HEK293 (cell line): Measurements from ENCODE around the gene KCNJ6.

Experiments used
- CTCF ChIA-PET: fragments of 350-600 bp; formaldehyde crosslinking; extraction: SDS; loops from one replicate; lab custom pipeline; 2021; ENCODE audit warnings: antibody characterized with exemption; lab: Yijun Ruan, JAX
- POLR2A ChIA-PET: fragments of 300-600 bp; formaldehyde crosslinking; extraction: SDS; loops from one replicate; lab custom pipeline; 2020; ENCODE audit warnings: antibody characterized with exemption, inconsistent platforms; lab: Yijun Ruan, JAX
- H3K27ac ChIP-seq: fragments of 200-500 bp; sonication (Bioruptor generic); 2 replicates; pipeline ENCODE4 v1.5.1; 2014; ENCODE audit warnings: low read depth, low read length, control low read depth, inconsistent platforms; ENCODE audit errors: extremely low read depth
- H3K36me3 ChIP-seq, 2 experiments: fragments of 200-500 bp in 1 of 2; sonication (Bioruptor generic) in 1 of 2; 1 replicate in 1 of 2; 2 replicates in 1 of 2; pipeline ENCODE4 v1.5.1; 2014 to 2017; ENCODE audit warnings: inconsistent platforms in 2 of 2, low read length in 2 of 2; ENCODE audit not compliant: control insufficient read depth in 2 of 2, insufficient read depth in 1 of 2
- H3K4me1 ChIP-seq: fragments of 200-500 bp; sonication (Bioruptor generic); 2 replicates; pipeline ENCODE4 v1.5.1; 2014; ENCODE audit warnings: mild to moderate bottlenecking, low read length, inconsistent platforms; ENCODE audit not compliant: control insufficient read depth, insufficient read depth
- H3K4me3 ChIP-seq: 2 replicates; pipeline ENCODE4 v1.5.1; 2011; ENCODE audit warnings: low read depth, mild to moderate bottlenecking, control low read depth, low read length, moderate library complexity
- H3K9me3 ChIP-seq: fragments of 200-500 bp; sonication (Bioruptor generic); 2 replicates; pipeline ENCODE4 v1.5.1; 2014; ENCODE audit warnings: low read depth, low read length, inconsistent platforms; ENCODE audit not compliant: control insufficient read depth, insufficient read depth
- GLIS2 ChIP-seq: fragments of 450-650 bp; formaldehyde crosslinking; IDR thresholded peaks from 2 replicates; pipeline ENCODE4 v1.5.1; 2016; ENCODE audit warnings: missing biosample characterization, missing genetic modification characterization
- HOXD13 ChIP-seq: sonication (generic); formaldehyde crosslinking; IDR thresholded peaks from 2 replicates; pipeline ENCODE4 v1.8.0; 2022; ENCODE audit warnings: missing genetic modification reagents, borderline replicate concordance
- KLF7 ChIP-seq: fragments of 450-650 bp; formaldehyde crosslinking; IDR thresholded peaks from 2 replicates; pipeline ENCODE4 v1.5.1; 2016; ENCODE audit warnings: missing biosample characterization, missing genetic modification characterization, borderline replicate concordance
- MEIS1 ChIP-seq: sonication (generic); formaldehyde crosslinking; IDR thresholded peaks from 2 replicates; pipeline ENCODE4 v1.8.1; 2022; ENCODE audit warnings: missing genetic modification reagents, mild to moderate bottlenecking, borderline replicate concordance
- SP2 ChIP-seq: fragments of 450-650 bp; formaldehyde crosslinking; IDR thresholded peaks from 2 replicates; pipeline ENCODE4 v1.5.1; 2016; ENCODE audit warnings: missing biosample characterization, missing genetic modification characterization
- SP3 ChIP-seq: fragments of 450-650 bp; formaldehyde crosslinking; IDR thresholded peaks from 2 replicates; pipeline ENCODE4 v1.5.1; 2016; ENCODE audit warnings: missing biosample characterization, missing genetic modification characterization
- TSHZ1 ChIP-seq: fragments of 450-650 bp; formaldehyde crosslinking; IDR thresholded peaks from 2 replicates; pipeline ENCODE4 v1.5.1; 2016; ENCODE audit warnings: missing biosample characterization, missing genetic modification characterization, borderline replicate concordance
- YY2 ChIP-seq: fragments of 450-650 bp; formaldehyde crosslinking; IDR thresholded peaks from 2 replicates; pipeline ENCODE4 v1.5.1; 2016; ENCODE audit warnings: missing biosample characterization, missing genetic modification characterization
- ZBTB49 ChIP-seq: fragments of 450-650 bp; formaldehyde crosslinking; IDR thresholded peaks from 2 replicates; pipeline ENCODE4 v1.5.1; 2016; ENCODE audit warnings: missing biosample characterization, missing genetic modification characterization, low read depth
- ZBTB6 ChIP-seq: fragments of 450-650 bp; formaldehyde crosslinking; IDR thresholded peaks from 2 replicates; pipeline ENCODE4 v1.5.1; 2017; ENCODE audit warnings: missing biosample characterization, missing genetic modification characterization
- ZNF114 ChIP-seq: fragments of 450-650 bp; formaldehyde crosslinking; IDR thresholded peaks from 2 replicates; pipeline ENCODE4 v1.5.0; 2017; ENCODE audit warnings: missing biosample characterization, missing genetic modification characterization
- ZNF221 ChIP-seq: fragments of 450-650 bp; formaldehyde crosslinking; IDR thresholded peaks from 2 replicates; pipeline ENCODE4 v1.5.1; 2017; ENCODE audit warnings: missing biosample characterization, missing genetic modification characterization, borderline replicate concordance
- ZNF423 ChIP-seq: fragments of 450-650 bp; formaldehyde crosslinking; IDR thresholded peaks from 2 replicates; pipeline ENCODE4 v1.5.1; 2016; ENCODE audit warnings: missing biosample characterization, missing genetic modification characterization
- ZNF473 ChIP-seq: fragments of 450-650 bp; formaldehyde crosslinking; IDR thresholded peaks from 2 replicates; pipeline ENCODE4 v1.5.1; 2017; ENCODE audit warnings: missing biosample characterization, missing genetic modification characterization
- ZNF529 ChIP-seq: fragments of 450-650 bp; formaldehyde crosslinking; IDR thresholded peaks from 2 replicates; pipeline ENCODE4 v1.5.1; 2017; ENCODE audit warnings: missing genetic modification characterization, missing biosample characterization; ENCODE audit not compliant: insufficient replicate concordance
- ZNF530 ChIP-seq: fragments of 450-650 bp; formaldehyde crosslinking; IDR thresholded peaks from 2 replicates; pipeline ENCODE4 v1.5.1; 2016; ENCODE audit warnings: low read depth, missing biosample characterization, missing genetic modification characterization
- ZNF555 ChIP-seq: fragments of 450-650 bp; formaldehyde crosslinking; conservative IDR thresholded peaks from 2 replicates; pipeline ENCODE4 v1.5.1; 2017; ENCODE audit warnings: missing biosample characterization, mild to moderate bottlenecking, missing genetic modification characterization, inconsistent platforms
- ZSCAN4 ChIP-seq: fragments of 450-650 bp; formaldehyde crosslinking; IDR thresholded peaks from 2 replicates; pipeline ENCODE4 v1.5.1; 2017; ENCODE audit warnings: missing biosample characterization, missing genetic modification characterization

The KCNJ6 gene

GRCh38 chr21:37903396-37903795 lies 12.9 kb downstream of the KCNJ6 start:
- ChIA-PET POLR2A (no interaction called here), CTCF (no interaction called here)
- Histone ChIP-seq H3K4me1 (no peaks in the 10 kb centered on the region), H3K36me3 (no peaks in the 10 kb centered on the region), H3K27ac (no peak overlapping the region), H3K4me3 (no peak overlapping the region), H3K9me3 (no peaks in the 10 kb centered on the region)
- TF ChIP-seq ZNF529 (no peak), TSHZ1 (tag by site-specific recombination) (no peak), ZNF555 (no peak), ZNF530 (no peak), ZBTB49 (no peak), GLIS2 (tag by site-specific recombination) (no peak), ZNF423 (tag by site-specific recombination) (no peak), YY2 (tag by site-specific recombination) (no peak), ZNF473 (tag by site-specific recombination) (no peak)

- H3K36me3 ChIP-seq = no peaks in the 10 kb centered on the region
- ChIA-PET POLR2A (no interaction called here), CTCF (interaction anchor here (0.7 to 0.9 kb wide), 3 partner anchors 19 to 453 kb away, joined by 3 to 4 read pairs (median 3); no protein-coding TSS in a partner anchor)
- TF ChIP-seq ZNF221 (tag by site-specific recombination) (no peak), SP2 (tag by site-specific recombination) (no peak), HOXD13 (no peak), ZNF423 (tag by site-specific recombination) (no peak), MEIS1 (CRISPR knock-in tag) (no peak), ZNF114 (tag by site-specific recombination) (no peak), ZSCAN4 (tag by site-specific recombination) (no peak), SP3 (tag by site-specific recombination) (no peak), ZBTB6 (tag by site-specific recombination) (no peak), KLF7 (tag by site-specific recombination) (no peak)
- H3K27ac ChIP-seq = no peak overlapping the region
- no peaks in the 10 kb centered on the region for H3K4me1 ChIP-seq
- H3K9me3 ChIP-seq = no peaks in the 10 kb centered on the region
- H3K4me3 ChIP-seq = no peak overlapping the region
These were observed 17.1 kb downstream of the KCNJ6 start for GRCh38 chr21:37899146-37899545.
